Karpas-422 (cell line): Measurements from ENCODE around the gene PLXNB2. TPM values are rescaled to one million over a fixed set of nuclear protein-coding genes. Genes with fewer than 3 reads are reported as not detected.

Source experiments
- DNase-seq: peaks from one replicate; pipeline ENCODE4 v3.0.0-alpha.2; 2015
- H2AFZ ChIP-seq: fragments of 200-600 bp; sonication (generic); 2 replicates; pipeline ENCODE4 v1.6.1; 2014; ENCODE audit warnings: antibody characterized with exemption, low read length, mixed read lengths
- H3K27ac ChIP-seq: fragments of 200-600 bp; sonication (generic); 2 replicates; pipeline ENCODE4 v1.5.1; 2014; ENCODE audit warnings: mild to moderate bottlenecking, low read length, moderate library complexity
- H3K27me3 ChIP-seq: fragments of 200-600 bp; sonication (generic); 2 replicates; pipeline ENCODE4 v1.6.1; 2014; ENCODE audit warnings: low read length, mixed read lengths
- H3K36me3 ChIP-seq: fragments of 200-600 bp; sonication (generic); 2 replicates; pipeline ENCODE4 v1.6.1; 2014; ENCODE audit warnings: low read length, mixed read lengths; ENCODE audit not compliant: insufficient read depth
- H3K4me1 ChIP-seq: fragments of 200-600 bp; sonication (generic); 2 replicates; pipeline ENCODE4 v1.6.1; 2014; ENCODE audit warnings: mild to moderate bottlenecking, low read length, mixed read lengths
- H3K4me2 ChIP-seq: fragments of 200-600 bp; sonication (generic); 2 replicates; pipeline ENCODE4 v1.6.1; 2014; ENCODE audit warnings: low read length, low read depth, mild to moderate bottlenecking; ENCODE audit not compliant: poor library complexity, severe bottlenecking
- H3K4me3 ChIP-seq: fragments of 200-600 bp; sonication (generic); 2 replicates; pipeline ENCODE4 v1.5.1; 2014; ENCODE audit warnings: mild to moderate bottlenecking, antibody characterized with exemption, low read length, mixed read lengths
- H3K79me2 ChIP-seq: fragments of 200-600 bp; sonication (generic); 2 replicates; pipeline ENCODE4 v1.6.1; 2014; ENCODE audit warnings: mild to moderate bottlenecking, low read length, mixed read lengths
- H3K9ac ChIP-seq: fragments of 200-600 bp; sonication (generic); 2 replicates; pipeline ENCODE4 v1.6.0; 2014; ENCODE audit warnings: low read length
- H3K9me2 ChIP-seq: fragments of 200-600 bp; sonication (generic), shearing (Covaris generic); replicated peaks from 2 replicates; pipeline ENCODE4 v1.6.0; 2014; ENCODE audit warnings: mild to moderate bottlenecking, low read length, moderate library complexity; ENCODE audit not compliant: insufficient read depth
- H3K9me3 ChIP-seq: fragments of 300-700, 200-600 bp; sonication (generic); 2 replicates; pipeline ENCODE4 v1.6.1; 2014; ENCODE audit warnings: low read length, mixed read lengths
- H4K20me1 ChIP-seq: fragments of 200-600 bp; sonication (generic); 2 replicates; pipeline ENCODE4 v1.6.1; 2014; ENCODE audit warnings: mild to moderate bottlenecking, antibody characterized with exemption, low read length, low read depth; ENCODE audit not compliant: insufficient read depth
- total RNA-seq: library from RNA; depleted of rRNA; stranded (reverse); fragments of >200 nt; shearing (Covaris generic); gene quantifications from 2 replicates; pipeline ENCODE4 v1.2.3, GENCODE V29; 2014; ENCODE audit warnings: low replicate concordance

PLXNB2 gene
- total RNA-seq, 1 experiment from 2014 or later: 2.6 TPM

DNA sequence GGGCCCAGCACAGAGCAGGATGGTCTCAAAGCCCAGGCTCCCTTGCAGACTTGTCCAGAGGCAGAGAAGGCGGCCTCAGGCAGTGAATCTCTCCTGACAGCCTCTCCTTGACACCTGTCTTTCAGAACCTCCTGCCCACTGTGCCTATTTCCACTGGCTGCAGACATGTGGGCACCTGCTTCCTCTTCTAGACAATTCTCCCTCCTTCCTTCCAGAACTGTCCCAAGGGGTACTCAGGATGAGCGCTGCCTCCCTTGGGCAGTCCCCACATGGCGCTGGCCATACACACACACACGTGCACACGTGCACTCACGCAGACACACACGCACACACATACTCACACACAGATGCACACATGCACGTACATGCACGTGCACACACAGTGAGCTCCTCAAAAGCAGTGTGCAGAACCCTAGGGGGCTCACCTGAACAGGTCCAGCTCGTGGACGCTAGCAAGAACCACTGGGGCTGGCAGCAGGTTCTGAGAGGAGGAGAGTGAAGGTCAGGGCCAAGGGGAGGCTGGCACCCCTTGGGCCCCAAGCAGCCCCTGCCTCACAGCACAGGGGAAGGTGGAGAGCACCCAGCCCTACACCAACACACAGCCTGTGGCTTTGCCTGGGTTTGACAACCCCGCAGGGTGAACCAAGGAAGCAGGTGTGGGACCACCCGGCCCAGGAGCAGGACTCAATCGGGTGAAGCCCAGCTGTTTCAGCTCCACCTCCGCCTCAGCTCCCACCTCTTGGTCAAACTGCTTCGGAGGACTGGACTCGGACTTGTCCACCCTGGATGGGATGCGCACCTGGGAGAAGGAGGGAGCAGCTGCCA is 8.1 kb upstream of the PLXNB2 start:
- peaks cover 36% of the 10 kb centered on the region for H3K4me1 ChIP-seq
- no peaks in the 10 kb centered on the region for H3K79me2 ChIP-seq
- 0 out of 2 replicates have a peak, but pooled peaks cover 5% of the 10 kb centered on the region for H4K20me1 ChIP-seq
- H3K9me3 ChIP-seq: no peaks in the 10 kb centered on the region
- no peaks in the 10 kb centered on the region for H3K27me3 ChIP-seq
- H2AFZ ChIP-seq: no peak overlapping the region
- H3K9ac ChIP-seq: peak overlapping the region; percentile 63
- no peak for DNase-seq
- H3K27ac ChIP-seq: no peak overlapping the region
- no peaks in the 10 kb centered on the region for H3K9me2 ChIP-seq
- no peaks in the 10 kb centered on the region for H3K36me3 ChIP-seq
- H3K4me2 ChIP-seq: peak overlapping the region; percentile 63
- peak overlapping the region; percentile 61; the same call in 1 of the 2 replicates for H3K4me3 ChIP-seq

DNA sequence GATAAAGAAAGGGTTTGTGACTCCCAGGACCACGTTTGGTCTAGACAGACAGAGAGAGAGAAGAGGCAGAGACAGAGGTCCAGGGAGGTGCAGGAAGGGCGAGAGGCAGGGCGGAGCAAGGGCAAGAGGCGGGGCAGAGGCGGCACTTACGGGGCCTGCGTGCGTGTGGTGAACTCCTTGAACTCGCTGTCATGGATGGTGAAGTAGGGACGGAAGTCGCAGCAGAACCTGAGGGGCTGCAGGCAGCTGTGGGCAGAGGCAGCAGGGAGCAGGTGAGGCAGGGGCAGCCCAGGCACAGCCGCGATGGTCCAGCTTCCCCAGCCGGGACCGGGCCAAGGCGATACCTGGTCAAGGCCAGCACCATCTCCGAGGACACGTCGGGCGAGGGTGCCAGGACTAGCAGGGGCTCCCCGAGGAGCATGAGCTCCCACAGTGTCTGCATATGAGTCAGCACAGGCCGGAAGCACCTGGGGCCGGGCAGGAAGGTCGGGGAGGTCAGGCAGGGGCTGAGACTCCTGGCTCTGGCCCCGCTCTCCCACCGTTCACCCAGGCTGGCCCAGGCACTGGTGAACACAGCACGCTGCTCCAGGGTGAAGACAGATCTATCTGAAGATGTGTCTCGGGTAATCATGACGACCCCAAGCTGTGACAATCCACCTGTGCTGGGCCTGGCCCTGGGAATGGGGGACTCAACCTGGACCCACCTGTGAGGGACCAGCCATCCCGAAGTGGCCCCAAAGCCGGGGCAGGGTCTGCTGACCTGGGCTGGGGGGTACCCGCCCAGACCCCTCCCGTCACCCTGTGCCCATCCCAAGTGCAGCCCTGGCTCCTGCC is 7.2 kb upstream of the PLXNB2 start:
- DNase-seq: peak; percentile 91
- peak overlapping the region; percentile 63 for H3K4me2 ChIP-seq

DNA sequence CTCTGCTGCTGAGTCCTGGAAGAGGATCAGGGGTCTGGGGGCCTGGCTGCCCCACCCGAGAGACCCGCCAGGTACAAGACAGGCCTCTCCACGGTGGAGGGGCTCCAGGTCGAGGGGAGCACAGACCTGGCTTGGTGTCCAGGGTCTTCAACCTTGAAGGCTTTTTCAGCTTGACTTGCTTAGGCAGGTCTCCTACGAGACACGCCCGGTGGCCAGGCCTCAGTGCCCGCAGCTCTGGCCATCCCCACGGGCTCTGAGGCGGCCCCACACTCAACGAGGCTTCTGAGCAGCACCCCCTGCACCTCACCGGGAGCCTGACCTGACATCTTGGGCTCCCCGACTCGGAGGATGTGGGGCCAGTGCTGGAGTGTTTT is 6.6 kb upstream of the PLXNB2 start:
- no peak for DNase-seq
- H3K27ac ChIP-seq: no peak overlapping the region
- H3K4me3 ChIP-seq: peak overlapping the region; percentile 61; the same call in 1 of the 2 replicates
- peak overlapping the region; percentile 63 for H3K9ac ChIP-seq
- no peaks in the 10 kb centered on the region for H3K9me3 ChIP-seq
- H4K20me1 ChIP-seq: 0 out of 2 replicates have a peak, but pooled peaks cover 5% of the 10 kb centered on the region
- peak overlapping the region; percentile 63 for H3K4me2 ChIP-seq
- no peaks in the 10 kb centered on the region for H3K36me3 ChIP-seq
- peak overlapping the region; percentile 76; the same call in 1 of the 2 replicates for H2AFZ ChIP-seq
- no peaks in the 10 kb centered on the region for H3K9me2 ChIP-seq
- no peaks in the 10 kb centered on the region for H3K27me3 ChIP-seq
- H3K79me2 ChIP-seq: no peaks in the 10 kb centered on the region
- peaks cover 42% of the 10 kb centered on the region for H3K4me1 ChIP-seq

More for the DNA sequence above, 7.2 kb upstream of the PLXNB2 start:
- H3K4me3 ChIP-seq: peak overlapping the region; percentile 61
- H4K20me1 ChIP-seq: 0 out of 2 replicates have a peak, but pooled peaks cover 5% of the 10 kb centered on the region
- peak overlapping the region; percentile 76; the same call in 1 of the 2 replicates for H2AFZ ChIP-seq
- no peaks in the 10 kb centered on the region for H3K79me2 ChIP-seq
- peaks cover 36% of the 10 kb centered on the region for H3K4me1 ChIP-seq
- no peaks in the 10 kb centered on the region for H3K36me3 ChIP-seq
- no peak overlapping the region for H3K27ac ChIP-seq
- H3K9ac ChIP-seq: peak overlapping the region; percentile 63
- no peaks in the 10 kb centered on the region for H3K9me3 ChIP-seq
- H3K9me2 ChIP-seq: no peaks in the 10 kb centered on the region
- H3K27me3 ChIP-seq: no peaks in the 10 kb centered on the region

DNA sequence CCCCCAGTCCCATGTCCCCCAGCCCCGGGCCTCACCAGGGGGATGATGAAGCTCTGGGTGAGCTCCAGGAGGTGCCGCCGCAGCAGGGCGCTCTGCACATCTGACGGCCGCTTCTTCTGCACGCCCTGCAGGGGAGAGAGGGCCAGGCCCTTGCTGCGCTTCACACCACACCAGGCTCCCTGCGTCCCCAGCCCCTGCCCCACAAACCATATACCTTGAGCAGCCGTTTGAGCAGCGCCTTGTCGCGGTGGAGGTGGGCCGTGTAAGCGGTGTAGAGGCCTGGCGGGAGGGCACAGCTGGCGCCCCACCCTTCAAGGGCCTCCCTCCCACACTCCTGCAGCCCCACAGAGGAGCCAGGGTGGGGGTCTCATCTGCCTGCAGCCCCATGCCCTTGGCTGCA is 6.2 kb upstream of the PLXNB2 start:
- no peak for DNase-seq
- no peaks in the 10 kb centered on the region for H3K36me3 ChIP-seq
- H3K4me1 ChIP-seq: peaks cover 45% of the 10 kb centered on the region
- H4K20me1 ChIP-seq: 0 out of 2 replicates have a peak, but pooled peaks cover 6% of the 10 kb centered on the region
- peak overlapping the region; percentile 63 for H3K4me2 ChIP-seq
- no peaks in the 10 kb centered on the region for H3K9me2 ChIP-seq
- no peaks in the 10 kb centered on the region for H3K9me3 ChIP-seq
- no peak overlapping the region for H2AFZ ChIP-seq
- no peak overlapping the region for H3K27ac ChIP-seq
- no peak overlapping the region for H3K4me3 ChIP-seq
- no peak overlapping the region for H3K9ac ChIP-seq
- no peaks in the 10 kb centered on the region for H3K27me3 ChIP-seq
- no peaks in the 10 kb centered on the region for H3K79me2 ChIP-seq

DNA sequence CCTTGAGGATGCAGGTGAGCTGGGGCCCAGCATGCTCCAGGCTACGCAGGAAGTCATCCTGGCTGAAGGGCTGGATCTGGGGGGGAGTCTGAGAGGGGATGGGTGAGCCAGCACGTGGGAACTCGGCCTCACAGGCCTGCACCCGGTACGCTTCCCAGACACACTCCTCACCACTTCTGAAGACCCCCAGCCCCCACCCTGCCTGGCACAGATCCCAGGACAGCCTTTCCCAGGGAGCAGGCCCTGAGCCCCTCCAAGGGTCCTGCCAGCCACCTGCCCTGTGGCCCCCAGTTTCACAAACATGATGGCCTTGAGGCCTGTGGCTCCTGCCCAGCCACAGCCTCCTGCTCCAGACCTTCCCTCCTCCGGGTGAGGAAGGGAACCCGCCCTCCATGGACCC is 5.6 kb upstream of the PLXNB2 start:
- Histone ChIP-seq H3K4me2 (no peak overlapping the region), H3K27me3 (no peaks in the 10 kb centered on the region), H3K79me2 (no peaks in the 10 kb centered on the region), H3K9me3 (no peaks in the 10 kb centered on the region), H3K27ac (no peak overlapping the region), H2AFZ (no peak overlapping the region), H3K4me1 (peaks cover 45% of the 10 kb centered on the region), H3K36me3 (no peaks in the 10 kb centered on the region), H3K4me3 (no peak overlapping the region), H3K9ac (no peak overlapping the region), H3K9me2 (no peaks in the 10 kb centered on the region), H4K20me1 (0 out of 2 replicates have a peak, but pooled peaks cover 8% of the 10 kb centered on the region)
- no peak for DNase-seq

DNA sequence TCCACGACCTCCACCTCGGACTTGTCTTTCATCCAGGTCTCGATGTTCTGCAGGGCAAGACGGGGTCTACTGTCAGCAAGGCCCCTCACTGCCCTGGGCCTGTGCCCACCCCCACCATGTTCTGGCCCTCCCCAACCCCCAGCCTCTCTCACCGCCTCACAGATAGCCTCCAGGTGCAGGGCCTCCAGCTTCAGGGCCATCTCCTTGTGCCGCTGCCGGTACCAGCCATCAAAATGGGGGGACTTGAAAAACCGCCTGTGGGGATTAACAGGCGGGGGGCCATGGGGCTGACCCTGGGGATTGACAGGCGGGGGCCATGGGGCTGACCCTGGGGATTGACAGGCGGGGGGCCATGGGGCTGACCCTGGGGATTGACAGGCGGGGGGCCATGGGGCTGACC is 4.9 kb upstream of the PLXNB2 start:
- Histone ChIP-seq H3K9ac (no peak overlapping the region), H2AFZ (no peak overlapping the region), H3K4me1 (peaks cover 41% of the 10 kb centered on the region), H3K4me3 (no peak overlapping the region), H3K9me2 (no peaks in the 10 kb centered on the region), H3K27ac (no peak overlapping the region), H3K79me2 (no peaks in the 10 kb centered on the region), H3K9me3 (no peaks in the 10 kb centered on the region), H3K4me2 (no peak overlapping the region), H3K27me3 (no peaks in the 10 kb centered on the region), H4K20me1 (0 out of 2 replicates have a peak, but pooled peaks cover 8% of the 10 kb centered on the region), H3K36me3 (no peaks in the 10 kb centered on the region)
- DNase-seq: no peak

DNA sequence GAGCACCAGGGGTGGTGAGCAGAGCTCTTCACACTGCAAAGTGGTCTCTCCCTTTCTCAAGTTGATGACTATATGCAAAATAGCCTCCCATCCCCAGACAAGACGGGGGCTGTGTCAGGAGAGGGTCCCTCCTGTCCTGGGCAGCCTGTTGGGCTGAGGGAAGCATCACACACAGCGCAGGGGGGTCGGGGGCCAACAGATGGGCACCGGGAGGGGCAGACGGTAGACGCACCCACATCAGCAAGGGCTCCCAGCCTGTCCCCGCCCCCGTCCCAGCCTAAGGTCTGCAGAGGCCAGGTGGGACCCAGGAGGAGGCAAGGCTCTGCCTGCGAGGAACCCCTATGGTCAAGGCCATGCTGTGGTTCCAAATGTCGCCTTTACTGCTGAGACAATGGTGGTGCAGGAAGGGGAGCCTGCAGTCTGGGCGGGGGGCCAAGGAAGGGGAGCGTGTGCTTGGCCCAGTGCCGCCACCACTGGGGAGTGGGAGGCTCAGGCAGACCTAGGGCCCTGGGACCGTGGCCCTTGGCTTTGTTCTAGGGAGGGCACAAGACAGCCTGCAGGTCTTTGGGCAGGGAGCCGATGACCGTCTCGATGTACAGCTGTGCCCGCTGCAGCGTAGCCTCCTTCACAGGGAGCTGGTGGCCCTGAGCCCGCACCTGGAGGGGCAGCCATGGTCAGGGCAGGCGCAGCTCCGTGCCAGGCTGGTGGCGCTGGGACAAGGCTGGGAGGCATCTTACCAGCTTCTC is 4.3 kb upstream of the PLXNB2 start:
- Histone ChIP-seq H3K27me3 (no peaks in the 10 kb centered on the region), H2AFZ (no peak overlapping the region), H3K4me2 (no peak overlapping the region), H3K9ac (no peak overlapping the region), H3K9me2 (no peaks in the 10 kb centered on the region), H3K4me3 (no peak overlapping the region), H3K27ac (no peak overlapping the region), H4K20me1 (0 out of 2 replicates have a peak, but pooled peaks cover 8% of the 10 kb centered on the region), H3K4me1 (peaks cover 43% of the 10 kb centered on the region), H3K36me3 (no peaks in the 10 kb centered on the region), H3K9me3 (no peaks in the 10 kb centered on the region), H3K79me2 (no peaks in the 10 kb centered on the region)
- no peak for DNase-seq
